GM19452 (cell line): ENCODE data around the gene ASTN2.

Source experiments
- ATAC-seq: cut with Tn5 transposase; IDR thresholded peaks from one replicate; pipeline ENCODE4 v1.9.1; 2021; ENCODE audit not compliant: unreplicated experiment

Gene ASTN2

GRCh38 chr9:116984111-116984510 lies 430.7 kb downstream of the ASTN2 start:
- no peak for ATAC-seq

GRCh38 chr9:116980582-116981120 lies 434.2 kb downstream of the ASTN2 start:
- no peak for ATAC-seq

GRCh38 chr9:116979456-116979855 lies 435.4 kb downstream of the ASTN2 start:
- no peak for ATAC-seq

GRCh38 chr9:116978155-116978554 lies 436.7 kb downstream of the ASTN2 start:
- no peak for ATAC-seq

- ATAC-seq: no peak
These were observed 439.7 kb downstream of the ASTN2 start for GRCh38 chr9:116975126-116975525.

GRCh38 chr9:116966199-116966598 lies 448.7 kb downstream of the ASTN2 start:
- ATAC-seq: no peak

GRCh38 chr9:116964258-116964657 lies 450.6 kb downstream of the ASTN2 start:
- no peak for ATAC-seq

- no peak for ATAC-seq
These were observed 455.0 kb downstream of the ASTN2 start for GRCh38 chr9:116959809-116960208.

- no peak for ATAC-seq
These were observed 456.0 kb downstream of the ASTN2 start for GRCh38 chr9:116958881-116959280.

- no peak for ATAC-seq
These were observed 460.1 kb downstream of the ASTN2 start for GRCh38 chr9:116954731-116955130.

- ATAC-seq: no peak
These were observed 461.6 kb downstream of the ASTN2 start for GRCh38 chr9:116953271-116953670.

- ATAC-seq: no peak
These were observed 462.4 kb downstream of the ASTN2 start for GRCh38 chr9:116952436-116952810.

- peak; percentile 75 for ATAC-seq
These were observed 463.0 kb downstream of the ASTN2 start for GRCh38 chr9:116951588-116952435.

- no peak for ATAC-seq
These were observed 469.0 kb downstream of the ASTN2 start for GRCh38 chr9:116945817-116946216.

- no peak for ATAC-seq
These were observed 469.9 kb downstream of the ASTN2 start for GRCh38 chr9:116944714-116945534.

- ATAC-seq: no peak
These were observed 470.9 kb downstream of the ASTN2 start for GRCh38 chr9:116943970-116944369.

GRCh38 chr9:116942593-116943061 lies 472.2 kb downstream of the ASTN2 start:
- no peak for ATAC-seq

GRCh38 chr9:116941266-116941665 lies 473.6 kb downstream of the ASTN2 start:
- no peak for ATAC-seq

GRCh38 chr9:116940614-116941215 lies 474.1 kb downstream of the ASTN2 start:
- ATAC-seq: no peak

GRCh38 chr9:116939614-116940013 lies 475.2 kb downstream of the ASTN2 start:
- ATAC-seq: no peak

GRCh38 chr9:116939161-116939560 lies 475.7 kb downstream of the ASTN2 start:
- no peak for ATAC-seq
